Heart left ventricle (tissue), 13 donors: Measurements from ENCODE around the gene FBXL7.

Source experiments
- POLR2A ChIP-seq, 2 donors: fragments of 450-650 bp; IDR thresholded peaks; one replicate each; pipeline ENCODE4 v1.6.1; 2017; ENCODE audit warnings: antibody characterized with exemption in 2 of 2, mild to moderate bottlenecking in 2 of 2, moderate library complexity in 2 of 2
- TF ChIP-seq, protein P1 (sequence below), 12 donors: fragments of 200-600 bp; sonication (generic) in 4 of 12; IDR thresholded peaks; one replicate each; pipeline versions ENCODE4 v1.5.0 to v1.8.0; 2018 to 2022; ENCODE audit warnings: antibody characterized with exemption in 12 of 12, mild to moderate bottlenecking in 5 of 12
- donor health status: ischemic (EF 13 %, LVEDD 7.1; RV severe dilation, severe dysfunction).
- donor health status: DM: no; HTN: yes; CAD: no.
- donor health status: DM: no; HTN: no; CAD: no.
- donor health status: ischemic (EF 25% LVEDD 6.9; RV normal size, moderate dysfunction).
- donor health status: ischemic (EF 25% LVEDD 5.7; RV mildly dilated, moderate dysfunction).
- donor health status: ischemic (EF 35%, LVEDD 5.7; RV mildly dilated, moderate dysfunction).
- donor health status: nonischemic (EF 11% LVEDD 7.7; RV severe dilation, severe dysfunction).
- donor health status: DM: yes; HTN: yes; CAD: no.
- donor health status: PGD.
- donor health status: ischemic (EF 29% LVEDD 5.4; RV normal size, mild dysfunction).
- donor health status: nonischemic (EF 23%, LVEDD 6.1; RV moderate dilation, normal function).

DNA sequence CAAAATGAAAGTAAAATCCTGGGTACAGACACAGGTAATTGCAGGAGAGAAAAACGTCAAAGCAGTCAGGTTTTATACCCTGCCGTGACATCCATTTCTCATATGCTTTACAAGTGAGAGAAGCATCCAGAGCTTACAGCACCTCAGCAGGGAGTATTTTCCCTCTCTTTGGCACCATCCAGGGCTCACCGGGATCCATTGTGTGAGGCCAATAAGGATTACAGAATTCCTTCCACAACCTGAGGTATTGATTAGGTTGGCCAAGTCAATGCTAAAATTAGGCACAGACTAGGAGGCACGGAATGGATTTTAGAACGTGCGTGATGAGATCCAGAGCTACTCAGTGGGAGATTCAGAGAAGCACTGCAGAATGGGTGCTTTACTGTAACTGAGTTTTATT, 296.6 kb downstream of the FBXL7 start:
- TF ChIP-seq, protein P1, sequence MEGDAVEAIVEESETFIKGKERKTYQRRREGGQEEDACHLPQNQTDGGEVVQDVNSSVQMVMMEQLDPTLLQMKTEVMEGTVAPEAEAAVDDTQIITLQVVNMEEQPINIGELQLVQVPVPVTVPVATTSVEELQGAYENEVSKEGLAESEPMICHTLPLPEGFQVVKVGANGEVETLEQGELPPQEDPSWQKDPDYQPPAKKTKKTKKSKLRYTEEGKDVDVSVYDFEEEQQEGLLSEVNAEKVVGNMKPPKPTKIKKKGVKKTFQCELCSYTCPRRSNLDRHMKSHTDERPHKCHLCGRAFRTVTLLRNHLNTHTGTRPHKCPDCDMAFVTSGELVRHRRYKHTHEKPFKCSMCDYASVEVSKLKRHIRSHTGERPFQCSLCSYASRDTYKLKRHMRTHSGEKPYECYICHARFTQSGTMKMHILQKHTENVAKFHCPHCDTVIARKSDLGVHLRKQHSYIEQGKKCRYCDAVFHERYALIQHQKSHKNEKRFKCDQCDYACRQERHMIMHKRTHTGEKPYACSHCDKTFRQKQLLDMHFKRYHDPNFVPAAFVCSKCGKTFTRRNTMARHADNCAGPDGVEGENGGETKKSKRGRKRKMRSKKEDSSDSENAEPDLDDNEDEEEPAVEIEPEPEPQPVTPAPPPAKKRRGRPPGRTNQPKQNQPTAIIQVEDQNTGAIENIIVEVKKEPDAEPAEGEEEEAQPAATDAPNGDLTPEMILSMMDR (IDR thresholded peaks at IDR 0.05), result no peak
- no peak for TF ChIP-seq POLR2A (IDR thresholded peaks at IDR 0.05)
